GM12878 (cell line): ENCODE results near the gene SIK3. TPM values are rescaled to one million over a fixed set of nuclear protein-coding genes. Genes with fewer than 3 reads are reported as not detected.

Experiments
- ATAC-seq: fragments of 200-7000 bp; cut with Tn5 transposase; 3 replicates; pipeline ENCODE4 v1.9.1; 2020; ENCODE audit warnings: mild to moderate bottlenecking, moderate library complexity
- BruUV-seq: library from RNA; stranded (reverse); fragments of 400-500 nt; replicated peaks from 2 replicates; lab custom pipeline; 2021; lab: Mats Ljungman, UMichigan
- CTCF ChIA-PET: fragments of 300-600 bp; sonication (Branson Sonifier 250); formaldehyde crosslinking; extraction: SDS; loops from one replicate; lab custom pipeline; 2021; ENCODE audit warnings: inconsistent platforms; lab: Yijun Ruan, JAX
- POLR2A ChIA-PET: fragments of 350-600 bp; formaldehyde crosslinking; extraction: SDS; loops from one replicate; lab custom pipeline; 2021; ENCODE audit warnings: inconsistent platforms; lab: Charles Lee
- RAD21 ChIA-PET: fragments of 300-600 bp; sonication (Branson Sonifier 250); formaldehyde crosslinking; loops from one replicate; lab custom pipeline; 2023; ENCODE audit warnings: antibody characterized with exemption; ENCODE audit not compliant: unreplicated experiment; lab: Charles Lee
- SMC1A ChIA-PET: fragments of 300-600 bp; sonication (Branson Sonifier 250); formaldehyde crosslinking; loops from one replicate; lab custom pipeline; 2023; ENCODE audit not compliant: unreplicated experiment, uncharacterized antibody; lab: Charles Lee
- DNase-seq: peaks from one replicate; pipeline ENCODE4 v3.0.0-alpha.2; 2011; ENCODE audit warnings: low read depth, low spot score
- FAIRE-seq: peaks from 3 replicates; lab custom pipeline; 2011; peaks lifted over from hg19 to GRCh38; lab: Jason Lieb, UNC
- H2AFZ ChIP-seq: 2 replicates; pipeline ENCODE4 v1.6.0; 2011; ENCODE audit warnings: low read depth, low read length, control low read depth; ENCODE audit not compliant: control insufficient read depth
- H3K27ac ChIP-seq: 2 replicates; pipeline ENCODE4 v1.5.1; 2011; ENCODE audit warnings: control low read depth; ENCODE audit not compliant: control insufficient read depth, insufficient read depth
- H3K27me3 ChIP-seq, 2 experiments: replicated peaks in 1 of 2; 2 replicates each; pipeline versions ENCODE4 v1.6.0 to v1.6.1; 2011; ENCODE audit warnings: low read length in 1 of 2; ENCODE audit not compliant: control insufficient read depth in 2 of 2, insufficient read depth in 2 of 2
- H3K36me3 ChIP-seq, 2 experiments: 2 replicates each; pipeline ENCODE4 v1.5.1; 2011; ENCODE audit warnings: low read length in 1 of 2; ENCODE audit not compliant: control insufficient read depth in 2 of 2, insufficient read depth in 2 of 2
- H3K4me1 ChIP-seq: 2 replicates; pipeline ENCODE4 v1.6.1; 2011; ENCODE audit warnings: mild to moderate bottlenecking, low read length, moderate library complexity, mixed read lengths; ENCODE audit not compliant: control insufficient read depth, insufficient read depth
- H3K4me2 ChIP-seq: 2 replicates; pipeline ENCODE4 v1.6.0; 2011; ENCODE audit warnings: control low read depth; ENCODE audit not compliant: control insufficient read depth, insufficient read depth
- H3K4me3 ChIP-seq: fragments of 200-600 bp; sonication (generic); 2 replicates; pipeline ENCODE4 v1.5.1; 2016
- H3K79me2 ChIP-seq: 2 replicates; pipeline ENCODE4 v1.6.0; 2011; ENCODE audit warnings: low read length; ENCODE audit not compliant: control insufficient read depth, insufficient read depth
- H3K9ac ChIP-seq: 2 replicates; pipeline ENCODE4 v1.8.0; 2011; ENCODE audit warnings: low read length, control low read depth, mixed read lengths; ENCODE audit not compliant: control insufficient read depth, insufficient read depth
- H3K9me3 ChIP-seq: replicated peaks from 3 replicates; pipeline ENCODE4 v1.5.1; 2011; ENCODE audit warnings: mild to moderate bottlenecking, low read length; ENCODE audit not compliant: control insufficient read depth, insufficient read depth
- H4K20me1 ChIP-seq: 2 replicates; pipeline ENCODE4 v1.6.0; 2011; ENCODE audit not compliant: control insufficient read depth, insufficient read depth
- CEBPB ChIP-seq, 2 experiments: fragments of 150-350 bp in 1 of 2; IDR thresholded peaks; 2 replicates each; pipeline ENCODE4 v1.6.1; 2012 to 2014; ENCODE audit warnings: low read depth in 2 of 2, low read length in 2 of 2, borderline replicate concordance in 1 of 2, inconsistent platforms in 1 of 2
- E2F4 ChIP-seq: IDR thresholded peaks from 2 replicates; pipeline ENCODE4 v1.6.1; 2012; ENCODE audit warnings: low read depth, low read length, improper control_type of control experiment
- MEF2B ChIP-seq: fragments of 450-650 bp; IDR thresholded peaks from 2 replicates; pipeline ENCODE4 v1.6.1; 2018; ENCODE audit warnings: mild to moderate bottlenecking, moderate library complexity; ENCODE audit not compliant: partially characterized antibody, poor library complexity, severe bottlenecking
- MTA2 ChIP-seq: fragments of 450-650 bp; IDR thresholded peaks from 2 replicates; pipeline ENCODE4 v1.6.1; 2016; ENCODE audit warnings: low read depth, mild to moderate bottlenecking, moderate library complexity
- MYB ChIP-seq: fragments of 150-350 bp; IDR thresholded peaks from 2 replicates; pipeline ENCODE4 v1.6.1; 2014; ENCODE audit warnings: mild to moderate bottlenecking, low read depth, low read length, borderline replicate concordance
- NFYB ChIP-seq: IDR thresholded peaks from 2 replicates; pipeline ENCODE4 v1.6.1; 2011; ENCODE audit warnings: low read depth, mild to moderate bottlenecking, low read length, improper control_type of control experiment, moderate library complexity; ENCODE audit not compliant: insufficient read depth
- NR2C2 ChIP-seq: IDR thresholded peaks from 2 replicates; pipeline ENCODE4 v1.6.1; 2011; ENCODE audit warnings: borderline replicate concordance, low read depth; ENCODE audit not compliant: control insufficient read depth, insufficient read length
- NRF1 ChIP-seq: conservative IDR thresholded peaks from 2 replicates; pipeline ENCODE4 v1.6.1; 2011; ENCODE audit warnings: mild to moderate bottlenecking, low read depth, low read length, improper control_type of control experiment
- RAD51 ChIP-seq: fragments of 450-650 bp; IDR thresholded peaks from 2 replicates; pipeline ENCODE4 v1.6.1; 2016; ENCODE audit warnings: moderate library complexity, mild to moderate bottlenecking, inconsistent platforms
- RB1 ChIP-seq: fragments of 450-650 bp; formaldehyde crosslinking; IDR thresholded peaks from 2 replicates; pipeline ENCODE4 v1.6.1; 2017; ENCODE audit warnings: mild to moderate bottlenecking, borderline replicate concordance
- SMC3 ChIP-seq: IDR thresholded peaks from 2 replicates; pipeline ENCODE4 v1.6.1; 2011; ENCODE audit warnings: low read length, improper control_type of control experiment, borderline replicate concordance
- SUPT20H ChIP-seq: IDR thresholded peaks from 2 replicates; pipeline ENCODE4 v1.6.1; 2011; ENCODE audit warnings: low read depth, mild to moderate bottlenecking, low read length, moderate library complexity, borderline replicate concordance; ENCODE audit not compliant: control insufficient read depth
- USF2 ChIP-seq: IDR thresholded peaks from 2 replicates; pipeline ENCODE4 v1.6.1; 2011; ENCODE audit warnings: low read depth, low read length, improper control_type of control experiment, borderline replicate concordance
- WRNIP1 ChIP-seq: IDR thresholded peaks from 2 replicates; pipeline ENCODE4 v1.6.1; 2011; ENCODE audit warnings: low read depth, low read length, improper control_type of control experiment, borderline replicate concordance
- YBX1 ChIP-seq: fragments of 450-650 bp; IDR thresholded peaks from 2 replicates; pipeline ENCODE4 v1.6.1; 2016; ENCODE audit warnings: antibody characterized with exemption
- ZNF217 ChIP-seq: fragments of 450-650 bp; IDR thresholded peaks from 2 replicates; pipeline ENCODE4 v1.6.1; 2017; ENCODE audit warnings: antibody characterized with exemption, mild to moderate bottlenecking
- whole genome bisulfite sequencing: methylation state at CpG from one replicate; pipeline ENCODE4 v1.1.6; 2016; ENCODE audit warnings: low lambda C conversion rate; ENCODE audit not compliant: insufficient replicate concordance, insufficient coverage; ENCODE audit errors: missing lambda C conversion rate; 5-methylcytosine and 5-hydroxymethylcytosine counted together
- in situ Hi-C: fragments of 300-500 bp; cut with MboI; formaldehyde crosslinking; loops from 9 replicates; pipeline ENCODE4 v1.14.3; 2018; ENCODE audit warnings: mixed read lengths
- intact Hi-C: fragments of 100-400 bp; cut with micrococcal nuclease; formaldehyde crosslinking; loops from one replicate; pipeline ENCODE4 v1.14.2; 2022; ENCODE audit not compliant: unreplicated experiment
- polyA plus RNA-seq, 11 experiments: library from polyadenylated mRNA; depleted of rRNA in 4 of 11; unstranded in 6 of 11; stranded (reverse) in 5 of 11; fragments of >200 nt; fragmentation: Nextera tagmentation in 4 of 11; fragmentation: Illumina TruSeq in 1 of 11; extraction: Ambion mirVana in 4 of 11; extraction: Trizol in 1 of 11; gene quantifications; 1 replicate in 1 of 11; 2 replicates in 10 of 11; pipeline versions ENCODE4 v1.2.1 to v1.2.3, GENCODE V29; 2011 to 2016; ENCODE audit warnings: inconsistent platforms in 2 of 11, missing spikeins in 2 of 11, low read depth in 1 of 11
- total RNA-seq, 4 experiments: library from RNA; depleted of rRNA in 3 of 4; stranded (reverse); fragments of >200 nt in 3 of 4; fragmentation: Illumina TruSeq in 1 of 4; extraction: Trizol in 1 of 4; gene quantifications; 2 replicates each; pipeline versions ENCODE4 v1.2.1 to v1.2.3, GENCODE V29; 2013 to 2021
- TF ChIP-seq, protein P1 (sequence below): fragments of 450-650 bp; IDR thresholded peaks from 2 replicates; pipeline ENCODE4 v1.6.1; 2018; ENCODE audit warnings: mild to moderate bottlenecking, low read depth, moderate library complexity; ENCODE audit not compliant: partially characterized antibody
- TF ChIP-seq, protein P2 (sequence below): fragments of 450-650 bp; IDR thresholded peaks from 2 replicates; pipeline ENCODE4 v1.6.1; 2017; ENCODE audit warnings: borderline replicate concordance

SIK3 gene
- total and polyA plus RNA-seq, 10 of the 15 experiments (the other 5 are each of a cell fraction or from before 2014, with no cell fraction given) = 2.5 to 31.9 (median 11.1) TPM

DNA sequence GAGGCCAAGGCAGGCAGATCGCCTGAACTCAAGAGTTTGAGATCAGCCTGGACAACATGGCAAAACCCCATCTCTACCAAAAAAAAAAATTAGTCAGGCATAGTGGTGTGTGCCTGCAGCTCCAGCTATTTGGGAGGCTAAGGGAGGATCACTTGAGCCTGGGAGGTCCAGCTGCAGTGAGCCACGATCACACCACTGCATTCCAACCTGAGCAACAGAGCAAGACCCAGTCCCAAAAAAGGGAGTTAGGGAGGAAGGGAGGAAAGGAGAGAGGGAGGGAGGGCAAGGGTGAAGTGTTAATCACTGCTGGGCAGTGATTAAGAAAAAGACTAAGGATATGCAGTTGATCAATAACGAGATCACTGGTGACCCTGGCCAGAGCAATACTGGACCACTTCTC is 204.8 kb downstream of the SIK3 start:
- DNase-seq = no peak
- RAD21 ChIA-PET = no interaction called here
- intact Hi-C loops (no loop called here), in situ Hi-C loops (no loop called here)
- Histone ChIP-seq H3K36me3 (peaks cover 0 to 7% of the 10 kb centered on the region in 2 experiments), H3K9me3 (no peaks in the 10 kb centered on the region), H3K27ac (no peak overlapping the region), H4K20me1 (no peaks in the 10 kb centered on the region), H3K4me2 (no peak overlapping the region), H3K4me3 (no peak overlapping the region), H3K4me1 (0 out of 2 replicates have a peak, but pooled peaks cover 3% of the 10 kb centered on the region), H3K79me2 (no peaks in the 10 kb centered on the region), H3K9ac (no peak overlapping the region), H2AFZ (no peak overlapping the region), H3K27me3 (no peaks in the 10 kb centered on the region)
- no TSS peak for BruUV-seq
- FAIRE-seq = no peak
- no peak for ATAC-seq
- TF ChIP-seq NFYB = no peak
- TF ChIP-seq, protein P1, sequence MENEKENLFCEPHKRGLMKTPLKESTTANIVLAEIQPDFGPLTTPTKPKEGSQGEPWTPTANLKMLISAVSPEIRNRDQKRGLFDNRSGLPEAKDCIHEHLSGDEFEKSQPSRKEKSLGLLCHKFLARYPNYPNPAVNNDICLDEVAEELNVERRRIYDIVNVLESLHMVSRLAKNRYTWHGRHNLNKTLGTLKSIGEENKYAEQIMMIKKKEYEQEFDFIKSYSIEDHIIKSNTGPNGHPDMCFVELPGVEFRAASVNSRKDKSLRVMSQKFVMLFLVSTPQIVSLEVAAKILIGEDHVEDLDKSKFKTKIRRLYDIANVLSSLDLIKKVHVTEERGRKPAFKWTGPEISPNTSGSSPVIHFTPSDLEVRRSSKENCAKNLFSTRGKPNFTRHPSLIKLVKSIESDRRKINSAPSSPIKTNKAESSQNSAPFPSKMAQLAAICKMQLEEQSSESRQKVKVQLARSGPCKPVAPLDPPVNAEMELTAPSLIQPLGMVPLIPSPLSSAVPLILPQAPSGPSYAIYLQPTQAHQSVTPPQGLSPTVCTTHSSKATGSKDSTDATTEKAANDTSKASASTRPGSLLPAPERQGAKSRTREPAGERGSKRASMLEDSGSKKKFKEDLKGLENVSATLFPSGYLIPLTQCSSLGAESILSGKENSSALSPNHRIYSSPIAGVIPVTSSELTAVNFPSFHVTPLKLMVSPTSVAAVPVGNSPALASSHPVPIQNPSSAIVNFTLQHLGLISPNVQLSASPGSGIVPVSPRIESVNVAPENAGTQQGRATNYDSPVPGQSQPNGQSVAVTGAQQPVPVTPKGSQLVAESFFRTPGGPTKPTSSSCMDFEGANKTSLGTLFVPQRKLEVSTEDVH = no peak
- TF ChIP-seq NRF1 = no peak
- TF ChIP-seq MYB = no peak
- TF ChIP-seq ZNF217 = no peak
- no peak for TF ChIP-seq CEBPB (IDR thresholded peaks at IDR 0.05; ENCODE audit: borderline replicate concordance in 1 of 2, low read depth in 2 of 2, low read length in 2 of 2)
- TF ChIP-seq RAD51 = no peak
- TF ChIP-seq, protein P2, sequence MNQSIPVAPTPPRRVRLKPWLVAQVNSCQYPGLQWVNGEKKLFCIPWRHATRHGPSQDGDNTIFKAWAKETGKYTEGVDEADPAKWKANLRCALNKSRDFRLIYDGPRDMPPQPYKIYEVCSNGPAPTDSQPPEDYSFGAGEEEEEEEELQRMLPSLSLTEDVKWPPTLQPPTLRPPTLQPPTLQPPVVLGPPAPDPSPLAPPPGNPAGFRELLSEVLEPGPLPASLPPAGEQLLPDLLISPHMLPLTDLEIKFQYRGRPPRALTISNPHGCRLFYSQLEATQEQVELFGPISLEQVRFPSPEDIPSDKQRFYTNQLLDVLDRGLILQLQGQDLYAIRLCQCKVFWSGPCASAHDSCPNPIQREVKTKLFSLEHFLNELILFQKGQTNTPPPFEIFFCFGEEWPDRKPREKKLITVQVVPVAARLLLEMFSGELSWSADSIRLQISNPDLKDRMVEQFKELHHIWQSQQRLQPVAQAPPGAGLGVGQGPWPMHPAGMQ = no peak
- TF ChIP-seq RB1 = no peak
- no peak for TF ChIP-seq E2F4
- TF ChIP-seq WRNIP1 = no peak
- no peak for TF ChIP-seq SUPT20H
- TF ChIP-seq YBX1 = no peak
- no peak for TF ChIP-seq MTA2
- no peak for TF ChIP-seq SMC3
- TF ChIP-seq NR2C2 = no peak
- no peak for TF ChIP-seq USF2
- no peak for TF ChIP-seq MEF2B
- SMC1A ChIA-PET = interaction anchor here (0.8 to 1.3 kb wide), 3 partner anchors 13 to 213 kb away, joined by 3 read pairs; no protein-coding TSS in a partner anchor
- 100% methylated on average over 3 of the region's 3 CpGs for WGBS
- CTCF ChIA-PET = interaction anchor here (1.0 to 5.6 kb wide), 6 partner anchors 14 to 212 kb away, joined by 3 to 25 read pairs (median 4); no protein-coding TSS in a partner anchor
- POLR2A ChIA-PET = no interaction called here
